ENCODE data around the gene KY. TPM values are rescaled to one million over a fixed set of nuclear protein-coding genes. Genes with fewer than 3 reads are reported as not detected.

KY gene
- total and polyA plus RNA-seq, 9 of the 15 experiments (the other 6 are each of a cell fraction or from before 2014, with no cell fraction given): not detected

DNA sequence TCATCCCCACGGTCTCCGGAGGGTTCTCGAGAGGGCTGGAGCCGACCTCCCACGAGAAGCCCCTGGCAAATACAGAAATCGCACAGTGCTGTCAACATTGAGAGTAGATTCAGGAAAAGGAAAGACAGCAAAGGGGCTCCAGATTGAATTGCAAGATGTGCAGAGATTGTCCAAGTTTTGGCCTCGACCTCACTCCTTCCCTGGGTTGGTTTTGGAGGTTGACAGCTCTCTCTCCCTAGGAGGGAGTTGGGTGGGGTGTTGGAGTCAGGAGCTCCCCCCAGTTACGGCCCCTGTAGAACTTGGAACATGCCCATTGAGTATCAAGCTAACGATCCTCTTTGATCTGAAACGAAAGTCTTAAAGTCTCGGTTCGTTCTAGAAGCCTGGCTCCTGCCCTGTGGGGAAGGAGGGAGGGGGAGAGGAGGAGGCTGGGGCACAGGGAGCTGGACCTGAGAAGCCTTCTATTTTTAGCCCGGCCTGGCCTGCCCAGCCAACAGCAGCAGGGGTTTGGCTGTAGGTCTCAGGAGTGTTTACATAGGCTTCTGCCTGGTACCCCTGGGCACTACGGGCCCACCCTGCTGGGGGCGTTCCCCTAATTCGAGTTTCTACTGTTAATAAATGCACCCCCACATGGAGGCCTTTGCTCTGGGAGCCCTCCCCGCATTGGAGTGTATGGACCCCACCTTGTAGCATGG lies 672 bp upstream of the KY start:
- Histone ChIP-seq H3K27ac (ENCODE audit: extremely low read depth, low read depth, low read length) (no peak overlapping the region), H3K36me3 (ENCODE audit: control insufficient read depth, insufficient read depth, low read length) (no peaks in the 10 kb centered on the region), H3K79me2 (ENCODE audit: control insufficient read depth, insufficient read depth, low read length) (no peaks in the 10 kb centered on the region), H3K4me3 (no peak overlapping the region), H3K4me1 (replicated peaks in 1 of 2; ENCODE audit: control insufficient read depth in 2 of 2, insufficient read depth in 2 of 2, low read length in 2 of 2) (no peaks in the 10 kb centered on the region; a peak in 1 of 5 replicates), H2AFZ (ENCODE audit: low read depth, low read length) (no peak overlapping the region), H3K9ac (ENCODE audit: insufficient read depth in 1 of 2, low read depth in 2 of 2, low read length in 2 of 2) (no peak overlapping the region), H3K4me2 (ENCODE audit: insufficient read depth, low read length) (no peak overlapping the region), H3K9me3 (replicated peaks; ENCODE audit: control insufficient read depth, insufficient read depth, low read depth, low read length) (no peaks in the 10 kb centered on the region), H3K27me3 (ENCODE audit: control insufficient read depth in 2 of 2, insufficient read depth in 2 of 2, low read length in 2 of 2) (peaks cover 0 to 12% of the 10 kb centered on the region in 2 experiments; a peak in 2 of 5 replicates), H4K20me1 (replicated peaks; ENCODE audit: control insufficient read depth, insufficient read depth, low read length) (no peaks in the 10 kb centered on the region; the same call in 1 of the 2 replicates), H3K9me1 (ENCODE audit: control insufficient read depth, insufficient read depth, low read length) (no peaks in the 10 kb centered on the region)
- WGBS (ENCODE audit: insufficient coverage, low coverage, missing lambda C conversion rate): 0% methylated on average over 10 of the region's 17 CpGs
- TF ChIP-seq ELF4 (CRISPR knock-in tag; IDR thresholded peaks at IDR 0.05) (no peak), PHF20 (IDR thresholded peaks at IDR 0.05; ENCODE audit: partially characterized antibody) (no peak), PHB (CRISPR knock-in tag; IDR thresholded peaks at IDR 0.05) (no peak), MCM7 (IDR thresholded peaks at IDR 0.05) (no peak), ZNF175 (CRISPR knock-in tag; IDR thresholded peaks at IDR 0.05; ENCODE audit: low read depth) (no peak), ZBED1 (IDR thresholded peaks at IDR 0.05) (no peak), TARDBP (IDR thresholded peaks at IDR 0.05) (no peak), SOX6 (IDR thresholded peaks at IDR 0.05) (no peak), CREB1 (IDR thresholded peaks at IDR 0.05) (no peak), CREB1 (CRISPR knock-in tag; IDR thresholded peaks at IDR 0.05) (no peak), MEF2D (tag; conservative IDR thresholded peaks at IDR 0.05; ENCODE audit: low read depth) (no peak), RFX1 (IDR thresholded peaks at IDR 0.05) (no peak), ZC3H4 (CRISPR knock-in tag; IDR thresholded peaks at IDR 0.05; ENCODE audit: borderline replicate concordance) (no peak), SRSF1 (IDR thresholded peaks at IDR 0.05; ENCODE audit: low read depth, low read length) (no peak), GATAD2A (IDR thresholded peaks at IDR 0.05) (no peak), SP2 (IDR thresholded peaks at IDR 0.05; ENCODE audit: extremely low read depth, low read depth, low read length, poor library complexity, severe bottlenecking) (no peak), EGR1 (conservative IDR thresholded peaks at IDR 0.05) (no peak), U2AF2 (optimal IDR thresholded peaks at IDR 0.05; ENCODE audit: low read depth, low read length) (no peak), ZNF324 (CRISPR knock-in tag; IDR thresholded peaks at IDR 0.05) (no peak), ZNF408 (CRISPR knock-in tag; IDR thresholded peaks at IDR 0.05; ENCODE audit: low read depth) (no peak)
- no peak for ATAC-seq
- BruUV-seq (replicated peaks): no TSS peak
- intact Hi-C loops (cut with micrococcal nuclease): no loop called here
- CTCF ChIA-PET (ENCODE audit: low intra/inter-chr PET ratio): no interaction called here
- in situ Hi-C loops (cut with MboI): no loop called here
- no peak for DNase-seq (ENCODE audit: extremely low read depth in 1 of 4, low spot score in 3 of 4)
- POLR2A ChIA-PET: no interaction called here
- no peak for FAIRE-seq

Measured in K562 (cell line).